ENCODE measurements around the gene COL6A5.

The COL6A5 gene

DNA sequence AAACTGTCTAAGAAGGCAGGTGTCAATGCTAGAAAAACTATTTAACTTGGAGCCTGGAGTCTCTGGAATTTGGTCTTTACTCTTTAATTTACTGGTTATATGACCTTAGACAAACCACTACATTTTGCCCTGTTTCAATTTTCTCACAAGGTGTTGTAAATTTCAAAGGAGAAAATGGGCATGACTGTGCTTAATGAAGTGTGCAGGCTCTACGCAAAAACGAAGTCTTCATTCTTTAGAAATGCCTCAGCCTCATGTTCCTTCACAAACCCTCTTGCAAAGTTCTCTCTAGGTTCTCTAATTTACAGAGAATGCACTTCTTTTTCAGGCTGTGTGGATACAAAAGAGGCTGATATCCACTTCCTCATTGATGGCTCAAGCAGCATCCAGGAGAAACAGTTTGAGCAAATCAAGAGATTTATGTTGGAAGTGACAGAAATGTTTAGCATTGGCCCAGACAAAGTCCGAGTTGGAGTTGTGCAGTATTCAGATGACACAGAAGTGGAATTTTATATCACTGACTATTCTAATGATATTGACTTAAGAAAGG, 39.1 kb downstream of the COL6A5 start:
- DNase-seq (ENCODE audit: low read depth): no peak
- H3K4me3 ChIP-seq (replicated peaks; ENCODE audit: low read depth, low read length): no peak overlapping the region
- TF ChIP-seq, protein P1, sequence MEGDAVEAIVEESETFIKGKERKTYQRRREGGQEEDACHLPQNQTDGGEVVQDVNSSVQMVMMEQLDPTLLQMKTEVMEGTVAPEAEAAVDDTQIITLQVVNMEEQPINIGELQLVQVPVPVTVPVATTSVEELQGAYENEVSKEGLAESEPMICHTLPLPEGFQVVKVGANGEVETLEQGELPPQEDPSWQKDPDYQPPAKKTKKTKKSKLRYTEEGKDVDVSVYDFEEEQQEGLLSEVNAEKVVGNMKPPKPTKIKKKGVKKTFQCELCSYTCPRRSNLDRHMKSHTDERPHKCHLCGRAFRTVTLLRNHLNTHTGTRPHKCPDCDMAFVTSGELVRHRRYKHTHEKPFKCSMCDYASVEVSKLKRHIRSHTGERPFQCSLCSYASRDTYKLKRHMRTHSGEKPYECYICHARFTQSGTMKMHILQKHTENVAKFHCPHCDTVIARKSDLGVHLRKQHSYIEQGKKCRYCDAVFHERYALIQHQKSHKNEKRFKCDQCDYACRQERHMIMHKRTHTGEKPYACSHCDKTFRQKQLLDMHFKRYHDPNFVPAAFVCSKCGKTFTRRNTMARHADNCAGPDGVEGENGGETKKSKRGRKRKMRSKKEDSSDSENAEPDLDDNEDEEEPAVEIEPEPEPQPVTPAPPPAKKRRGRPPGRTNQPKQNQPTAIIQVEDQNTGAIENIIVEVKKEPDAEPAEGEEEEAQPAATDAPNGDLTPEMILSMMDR (IDR thresholded peaks at IDR 0.05; ENCODE audit: low read length, missing control alignments): no peak

DNA sequence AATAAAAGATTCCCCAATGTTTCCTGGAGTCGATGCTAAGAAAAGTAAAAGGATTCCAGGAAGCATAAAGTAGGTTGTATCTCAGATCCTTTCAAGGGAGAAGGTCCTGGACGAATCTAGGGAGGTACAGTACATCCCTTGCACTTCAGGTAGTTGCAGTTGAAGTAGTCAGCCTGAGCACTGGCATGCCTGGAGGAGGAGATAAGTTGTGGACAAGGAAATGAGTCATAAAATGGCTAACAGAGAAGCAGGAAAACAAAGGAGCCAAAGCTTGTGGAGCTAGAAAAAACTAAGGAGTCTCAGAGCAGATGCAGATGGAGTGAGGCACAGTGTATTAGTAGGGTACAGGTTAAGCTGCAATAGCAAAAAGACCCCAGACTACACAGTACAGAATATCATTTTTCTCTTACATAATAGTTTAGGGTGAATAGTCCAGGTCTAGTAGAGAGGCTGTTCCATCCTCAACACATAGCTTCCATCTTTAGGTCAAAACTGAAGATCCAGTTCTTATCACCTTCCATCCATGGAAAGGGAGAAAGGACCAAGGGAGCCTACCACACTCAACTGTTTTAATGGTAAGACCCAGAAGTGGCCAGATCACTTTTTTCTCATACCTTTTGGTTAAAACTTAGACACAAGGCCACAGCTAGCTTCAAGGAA, 41.3 kb downstream of the COL6A5 start:
- peak; percentile 55 for DNase-seq (ENCODE audit: low read depth)
- TF ChIP-seq, protein P1 (IDR thresholded peaks at IDR 0.05; ENCODE audit: low read length, missing control alignments): no peak
- H3K4me3 ChIP-seq (replicated peaks; ENCODE audit: low read depth, low read length): no peak overlapping the region

DNA sequence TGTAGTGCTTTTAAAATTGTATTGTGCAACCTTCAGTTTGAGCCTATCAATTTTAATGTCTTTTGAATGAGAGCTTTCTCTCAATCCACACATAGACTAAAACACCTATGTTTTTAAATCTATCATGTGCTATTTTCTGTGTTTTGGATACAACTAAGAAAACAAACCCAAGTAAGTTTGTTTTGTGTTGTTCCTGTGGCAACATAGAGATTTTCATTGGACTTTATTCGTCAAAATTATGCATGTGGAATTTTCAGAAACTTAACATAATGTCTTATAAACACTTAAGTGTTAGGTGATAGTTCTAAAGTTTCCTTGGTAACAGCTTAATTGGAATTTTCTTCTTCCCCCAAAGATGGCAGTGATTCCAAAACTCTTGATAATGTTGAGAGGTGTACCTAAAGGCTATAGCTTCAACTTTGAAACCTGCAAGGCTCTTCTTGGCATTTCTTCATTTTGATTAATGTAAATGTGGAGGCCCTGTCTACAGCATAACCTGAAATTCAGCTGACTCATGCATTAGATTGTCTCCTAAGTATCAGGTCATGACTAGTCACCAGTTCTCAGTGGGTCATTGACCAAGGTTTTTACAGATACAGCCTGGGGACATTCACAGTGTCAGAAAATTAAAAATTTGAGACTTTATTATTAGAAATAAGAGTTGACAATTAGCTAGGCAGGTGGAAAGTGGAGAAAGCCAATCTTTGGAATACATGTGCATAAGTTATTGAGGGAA, 44.4 kb downstream of the COL6A5 start:
- no peak for DNase-seq (ENCODE audit: low read depth)
- H3K4me3 ChIP-seq (replicated peaks; ENCODE audit: low read depth, low read length): no peak overlapping the region
- TF ChIP-seq, protein P1 (IDR thresholded peaks at IDR 0.05; ENCODE audit: low read length, missing control alignments): no peak

DNA sequence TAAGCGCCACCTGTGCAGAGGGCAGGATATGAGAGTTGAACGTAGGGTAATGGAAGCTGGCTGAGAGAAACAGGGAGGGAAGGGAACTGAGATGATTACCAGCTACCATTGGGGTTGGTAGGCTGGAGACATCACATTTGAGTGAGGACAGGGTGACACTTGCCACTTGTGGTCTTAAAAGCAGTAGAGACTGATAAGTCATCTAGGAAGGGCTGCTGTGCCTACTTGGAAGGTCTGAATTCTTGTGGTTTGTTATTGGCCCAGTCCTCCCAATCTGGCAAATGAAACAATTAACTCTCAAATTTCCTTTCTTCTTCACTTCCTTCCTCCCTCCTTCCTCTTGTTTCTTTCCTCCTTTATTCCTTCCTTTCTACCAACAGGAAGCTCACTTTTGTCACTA, 46.8 kb downstream of the COL6A5 start:
- TF ChIP-seq, protein P1 (IDR thresholded peaks at IDR 0.05; ENCODE audit: low read length, missing control alignments): no peak
- no peak for DNase-seq (ENCODE audit: low read depth)
- no peak overlapping the region for H3K4me3 ChIP-seq (replicated peaks; ENCODE audit: low read depth, low read length)

DNA sequence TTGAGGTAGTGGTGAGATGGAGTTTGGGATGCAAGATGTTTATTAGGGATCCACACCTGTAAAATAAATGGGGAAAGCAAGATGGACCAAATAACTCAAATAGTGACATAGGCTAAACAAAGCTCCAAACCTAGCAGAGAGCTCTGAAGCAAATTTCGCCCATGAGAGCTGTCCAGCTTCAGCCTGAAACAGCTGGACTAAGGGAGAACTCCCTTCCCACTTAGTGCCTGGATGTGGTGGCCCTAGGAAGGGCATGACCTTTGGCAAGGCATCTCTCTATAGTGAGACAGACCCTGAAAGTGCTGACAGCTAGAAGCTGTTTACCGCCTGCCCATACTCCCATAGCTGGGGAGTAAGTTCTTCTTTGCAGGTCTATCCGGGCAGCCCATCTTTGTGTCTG, 48.1 kb downstream of the COL6A5 start:
- DNase-seq (ENCODE audit: low read depth): no peak
- TF ChIP-seq, protein P1 (IDR thresholded peaks at IDR 0.05; ENCODE audit: low read length, missing control alignments): no peak
- no peak overlapping the region for H3K4me3 ChIP-seq (replicated peaks; ENCODE audit: low read depth, low read length)

DNA sequence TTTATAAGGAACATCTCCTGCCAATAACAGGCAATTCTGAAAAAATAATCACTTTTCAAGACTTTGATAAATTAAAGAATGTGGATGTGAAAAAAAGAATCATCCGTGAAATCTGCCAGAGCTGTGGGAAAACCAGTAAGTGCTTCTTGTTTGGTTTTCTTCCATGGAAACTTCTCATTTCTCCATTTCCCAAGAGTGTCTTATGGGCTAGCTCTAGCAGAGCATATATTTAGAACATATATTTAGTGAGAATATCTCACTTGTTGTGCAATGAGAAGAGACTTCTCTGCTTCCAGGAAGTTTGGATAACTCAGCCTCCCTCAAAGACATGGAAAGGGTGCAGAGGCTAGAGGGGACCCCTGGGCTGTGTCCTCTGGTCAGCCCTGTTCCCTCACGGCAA, 49.9 kb downstream of the COL6A5 start:
- TF ChIP-seq, protein P1 (IDR thresholded peaks at IDR 0.05; ENCODE audit: low read length, missing control alignments): no peak
- DNase-seq (ENCODE audit: low read depth): no peak

More for the DNA sequence above, 49.9 kb downstream of the COL6A5 start:
- no peak overlapping the region for H3K4me3 ChIP-seq (replicated peaks; ENCODE audit: low read depth, low read length)

All from fibroblast of pulmonary artery (primary cell).